H1 (cell line): Measurements from ENCODE around the gene ABHD16B. TPM values are rescaled to one million over a fixed set of nuclear protein-coding genes. Genes with fewer than 3 reads are reported as not detected.

Experiments used
- CTCF ChIA-PET: fragments of 300-600 bp; sonication (Branson Sonifier 250); formaldehyde crosslinking; loops from one replicate; lab custom pipeline; 2021; ENCODE audit not compliant: partially characterized antibody; lab: Charles Lee
- POLR2A ChIA-PET: fragments of 300-600 bp; sonication (Branson Sonifier 250); formaldehyde crosslinking; loops from one replicate; lab custom pipeline; 2021; ENCODE audit warnings: inconsistent platforms; ENCODE audit not compliant: partially characterized antibody; lab: Charles Lee
- DNase-seq, 2 experiments: peaks; one replicate each; pipeline versions ENCODE4 v3.0.0 to v3.0.0-alpha.2; 2010 to 2022; ENCODE audit warnings: low spot score in 2 of 2, low read depth in 1 of 2, mixed read lengths in 1 of 2
- FAIRE-seq: peaks from 2 replicates; lab custom pipeline; 2011; peaks lifted over from hg19 to GRCh38; lab: Jason Lieb, UNC
- H2AFZ ChIP-seq: 2 replicates; pipeline ENCODE4 v1.8.1; 2012; ENCODE audit warnings: low read length, inconsistent platforms
- H2AK5ac ChIP-seq: 2 replicates; pipeline ENCODE4 v1.6.1; 2013; ENCODE audit warnings: low read depth, low read length
- H2BK120ac ChIP-seq: replicated peaks from 2 replicates; pipeline ENCODE3; 2013; ENCODE audit warnings: low read depth, low read length, inconsistent platforms
- H2BK12ac ChIP-seq: 2 replicates; pipeline ENCODE4 v1.6.1; 2013; ENCODE audit warnings: low read depth, low read length
- H2BK15ac ChIP-seq: 2 replicates; pipeline ENCODE4 v1.6.1; 2013; ENCODE audit warnings: low read length
- H2BK20ac ChIP-seq: 2 replicates; pipeline ENCODE4 v1.6.1; 2013; ENCODE audit warnings: low read length
- H2BK5ac ChIP-seq: 2 replicates; pipeline ENCODE4 v1.6.1; 2013; ENCODE audit warnings: low read depth, low read length
- H3K14ac ChIP-seq: 2 replicates; pipeline ENCODE4 v1.6.1; 2013; ENCODE audit warnings: inconsistent platforms; ENCODE audit not compliant: insufficient read length
- H3K18ac ChIP-seq: 2 replicates; pipeline ENCODE4 v1.6.1; 2013; ENCODE audit warnings: low read length; ENCODE audit errors: extremely low read depth
- H3K23ac ChIP-seq: 2 replicates; pipeline ENCODE4 v1.6.1; 2013; ENCODE audit warnings: inconsistent platforms; ENCODE audit not compliant: insufficient read length
- H3K23me2 ChIP-seq: 2 replicates; pipeline ENCODE4 v1.6.1; 2013; ENCODE audit warnings: low read depth, low read length
- H3K27ac ChIP-seq: 2 replicates; pipeline ENCODE4 v1.6.1; 2011; ENCODE audit warnings: low read depth, low read length, inconsistent platforms
- H3K27me3 ChIP-seq, 4 experiments: replicated peaks in 1 of 4; 1 replicate in 1 of 4; 2 replicates in 3 of 4; pipeline versions ENCODE4 v1.6.1 to v1.8.1; 2011 to 2013; ENCODE audit warnings: low read length in 3 of 4, mild to moderate bottlenecking in 3 of 4, inconsistent platforms in 2 of 4, mixed read lengths in 2 of 4, moderate library complexity in 1 of 4; ENCODE audit not compliant: control insufficient read depth in 3 of 4, insufficient read depth in 3 of 4; ENCODE audit errors: extremely low read depth in 1 of 4
- H3K36me3 ChIP-seq, 4 experiments: 2 replicates each; pipeline versions ENCODE4 v1.6.1 to v1.8.1; 2011 to 2013; ENCODE audit warnings: mild to moderate bottlenecking in 4 of 4, low read length in 3 of 4, moderate library complexity in 2 of 4, control low read depth in 1 of 4, inconsistent platforms in 1 of 4; ENCODE audit not compliant: insufficient read depth in 4 of 4, control insufficient read depth in 2 of 4
- H3K4ac ChIP-seq: replicated peaks from 2 replicates; pipeline ENCODE3; 2013; ENCODE audit warnings: low read length, low read depth, mixed read lengths, inconsistent platforms; ENCODE audit not compliant: insufficient read length
- H3K4me1 ChIP-seq, 4 experiments: replicated peaks in 1 of 4; 1 replicate in 1 of 4; 2 replicates in 3 of 4; pipeline versions ENCODE4 v1.6.1 to v1.8.1; 2011 to 2013; ENCODE audit warnings: low read length in 3 of 4, inconsistent platforms in 2 of 4, mixed read lengths in 1 of 4; ENCODE audit not compliant: insufficient read depth in 4 of 4, control insufficient read depth in 3 of 4
- H3K4me2 ChIP-seq, 2 experiments: 2 replicates each; pipeline versions ENCODE4 v1.6.1 to v1.8.1; 2011 to 2013; ENCODE audit warnings: low read depth in 2 of 2, low read length in 2 of 2, control low read depth in 1 of 2, inconsistent platforms in 1 of 2, mild to moderate bottlenecking in 1 of 2; ENCODE audit not compliant: insufficient read depth in 1 of 2
- H3K4me3 ChIP-seq, 4 experiments: fragments of 200-600, 300-600 bp in 1 of 4; sonication (generic), shearing (Covaris generic), sonication (Bioruptor Twin) in 1 of 4; 2 replicates each; pipeline versions ENCODE4 v1.5.1 to v1.8.1; 2011 to 2016; ENCODE audit warnings: low read length in 4 of 4, low read depth in 3 of 4, control low read depth in 2 of 4, inconsistent platforms in 2 of 4, mild to moderate bottlenecking in 2 of 4, mixed read lengths in 1 of 4, moderate library complexity in 1 of 4; ENCODE audit not compliant: insufficient read depth in 2 of 4; ENCODE audit errors: extremely low read depth in 1 of 4
- H3K56ac ChIP-seq: replicated peaks from 2 replicates; pipeline ENCODE3; 2013; ENCODE audit warnings: low read depth, mild to moderate bottlenecking, mixed read lengths, low read length, inconsistent platforms; ENCODE audit not compliant: insufficient read length
- H3K79me1 ChIP-seq: 2 replicates; pipeline ENCODE4 v1.6.1; 2013; ENCODE audit warnings: low read depth, low read length, control low read depth
- H3K79me2 ChIP-seq, 2 experiments: 2 replicates each; pipeline versions ENCODE4 v1.6.1 to v1.8.1; 2012 to 2013; ENCODE audit warnings: low read length in 2 of 2, mild to moderate bottlenecking in 2 of 2, inconsistent platforms in 1 of 2; ENCODE audit not compliant: insufficient read depth in 2 of 2, control insufficient read depth in 1 of 2
- H3K9ac ChIP-seq, 4 experiments: replicated peaks in 1 of 4; 1 replicate in 1 of 4; 2 replicates in 3 of 4; pipeline versions ENCODE4 v1.6.1 to v1.8.1; 2011 to 2013; ENCODE audit warnings: low read depth in 3 of 4, low read length in 3 of 4, control low read depth in 2 of 4, mild to moderate bottlenecking in 2 of 4, moderate library complexity in 2 of 4, inconsistent platforms in 1 of 4; ENCODE audit errors: extremely low read depth in 1 of 4
- H3K9me3 ChIP-seq, 2 experiments: 2 replicates each; pipeline versions ENCODE4 v1.6.1 to v1.8.1; 2012 to 2013; ENCODE audit warnings: mild to moderate bottlenecking in 2 of 2, moderate library complexity in 2 of 2, control low read depth in 1 of 2, inconsistent platforms in 1 of 2, low read depth in 1 of 2, low read length in 1 of 2, mixed read lengths in 1 of 2; ENCODE audit not compliant: insufficient read depth in 2 of 2
- H4K20me1 ChIP-seq, 2 experiments: replicated peaks in 1 of 2; 2 replicates each; pipeline versions ENCODE3 to v1.8.1; 2011 to 2013; ENCODE audit warnings: inconsistent platforms in 2 of 2, low read length in 2 of 2, mild to moderate bottlenecking in 1 of 2; ENCODE audit not compliant: insufficient read depth in 2 of 2, control insufficient read depth in 1 of 2
- H4K5ac ChIP-seq: 2 replicates; pipeline ENCODE4 v1.6.1; 2013; ENCODE audit warnings: low read length, low read depth, mixed read lengths, inconsistent platforms; ENCODE audit not compliant: insufficient read length
- H4K8ac ChIP-seq: 2 replicates; pipeline ENCODE4 v1.8.0; 2013; ENCODE audit warnings: mild to moderate bottlenecking, moderate library complexity, low read length, inconsistent platforms; ENCODE audit not compliant: insufficient read depth; ENCODE audit errors: extremely low read depth
- H4K91ac ChIP-seq: replicated peaks from 2 replicates; pipeline ENCODE3; 2013; ENCODE audit warnings: low read length, mixed read lengths, inconsistent platforms; ENCODE audit not compliant: insufficient read length
- BACH1 ChIP-seq: IDR thresholded peaks from 2 replicates; pipeline ENCODE4 v1.6.1; 2012; ENCODE audit warnings: low read length, improper control_type of control experiment
- CBX5 ChIP-seq: fragments of 300-800, 300-1000 bp; sonication (generic); IDR thresholded peaks from 2 replicates; pipeline ENCODE4 v1.7.1; 2016; ENCODE audit warnings: antibody characterized with exemption, low read length, low read depth
- CHD2 ChIP-seq: IDR thresholded peaks from 2 replicates; pipeline ENCODE4 v1.6.1; 2012; ENCODE audit warnings: low read length, improper control_type of control experiment
- EZH2 ChIP-seq: fragments of 200-600 bp; sonication (generic); IDR thresholded peaks from 2 replicates; pipeline ENCODE4 v1.7.1; 2012; ENCODE audit warnings: low read depth, mild to moderate bottlenecking, moderate library complexity, low read length, inconsistent platforms; ENCODE audit not compliant: severe bottlenecking
- POLR2AphosphoS5 ChIP-seq: IDR thresholded peaks from 2 replicates; pipeline ENCODE4 v1.6.1; 2011; ENCODE audit warnings: low read depth, low read length
- RXRA ChIP-seq: IDR thresholded peaks from 2 replicates; pipeline ENCODE4 v1.6.1; 2011; ENCODE audit warnings: low read depth, mild to moderate bottlenecking, low read length, moderate library complexity; ENCODE audit not compliant: insufficient read depth
- SIX5 ChIP-seq: IDR thresholded peaks from 2 replicates; pipeline ENCODE4 v1.6.1; 2011; ENCODE audit warnings: mild to moderate bottlenecking, low read depth, low read length
- SP4 ChIP-seq: IDR thresholded peaks from 2 replicates; pipeline ENCODE4 v1.6.1; 2012; ENCODE audit warnings: low read length, inconsistent platforms
- TAF7 ChIP-seq: optimal IDR thresholded peaks from 2 replicates; pipeline ENCODE3; 2011; ENCODE audit warnings: low read depth, mild to moderate bottlenecking, inconsistent platforms, low read length, moderate library complexity, borderline replicate concordance
- USF2 ChIP-seq: IDR thresholded peaks from 2 replicates; pipeline ENCODE4 v1.6.1; 2011; ENCODE audit warnings: low read length, improper control_type of control experiment
- WGBS, 2 experiments: shearing (Covaris generic) in 1 of 2; methylation state at CpG; one replicate each; pipeline versions ENCODE4 v1.1.6 to v1.1.7; 2013 to 2015; ENCODE audit warnings: low lambda C conversion rate in 2 of 2, mixed read lengths in 2 of 2, inconsistent platforms in 1 of 2, low coverage in 1 of 2, missing lambda C conversion rate in 1 of 2; ENCODE audit not compliant: insufficient replicate concordance in 2 of 2, insufficient coverage in 1 of 2, insufficient read length in 1 of 2; ENCODE audit errors: extremely low coverage in 1 of 2, missing lambda C conversion rate in 1 of 2; 5-methylcytosine and 5-hydroxymethylcytosine counted together
- polyA plus RNA-seq, 7 experiments: library from polyadenylated mRNA; depleted of rRNA in 3 of 7; stranded (reverse) in 5 of 7; unstranded in 2 of 7; fragments of >200 nt in 5 of 7; fragments of 200-250 nt in 2 of 7; gene quantifications; 1 replicate in 5 of 7; 2 replicates in 1 of 7; 4 replicates in 1 of 7; pipeline versions ENCODE4 v1.2.1 to v1.2.3, GENCODE V29; 2011 to 2013; ENCODE audit warnings: missing spikeins in 2 of 7, mixed read lengths in 2 of 7
- total RNA-seq: library from RNA; stranded (reverse); fragmentation: NEBNext Ultra II Directional; extraction: Animal tissue kit (Norgen Biotek cat#: 25700); gene quantifications from 2 replicates; pipeline ENCODE4 v1.2.1, GENCODE V29; 2021

Gene ABHD16B
- total and polyA plus RNA-seq, 2 of the 8 experiments (the other 6 are each of a cell fraction or from before 2014, with no cell fraction given): not detected

GRCh38 chr20:63839620-63840019 is 21.7 kb upstream of the ABHD16B start:
- no peak overlapping the region for H3K4me3 ChIP-seq
- no peak overlapping the region for H4K8ac ChIP-seq
- H3K4me1 ChIP-seq: peaks cover 0 to 23% (median 9%) of the 10 kb centered on the region in 4 experiments; a peak in 6 of 7 replicates
- no peak overlapping the region for H2AFZ ChIP-seq
- no peak for DNase-seq
- H3K27ac ChIP-seq: no peak overlapping the region
- no peak overlapping the region for H3K56ac ChIP-seq
- no peak overlapping the region; the same call in 1 of the 2 replicates for H2BK5ac ChIP-seq
- H4K5ac ChIP-seq: no peak overlapping the region
- peak overlapping the region; percentile 71; the same call in 1 of the 2 replicates for H2AK5ac ChIP-seq
- H3K4ac ChIP-seq: no peak overlapping the region
- H3K23me2 ChIP-seq: no peaks in the 10 kb centered on the region; the same call in 1 of the 2 replicates
- H4K20me1 ChIP-seq: peaks cover 0 to 1% of the 10 kb centered on the region in 2 experiments
- peak overlapping the region; percentile 11; the same call in 1 of the 2 replicates for H2BK12ac ChIP-seq
- no peak overlapping the region for H2BK20ac ChIP-seq
- no peak overlapping the region for H2BK15ac ChIP-seq
- ChIA-PET POLR2A (interaction anchor here (0.7 to 1.6 kb wide), 2 partner anchors 26 to 64 kb away, joined by 3 to 6 read pairs; partner anchors contain the start of gene TPD52L2), CTCF (interaction anchor here (0.6 to 0.8 kb wide), 2 partner anchors 54 to 88 kb away, joined by 3 to 5 read pairs; no protein-coding TSS in a partner anchor)
- H3K4me2 ChIP-seq: no peak overlapping the region
- TF ChIP-seq CHD2 (no peak), BACH1 (no peak), SIX5 (no peak), SP4 (no peak), CBX5 (no peak), USF2 (no peak), EZH2 (no peak), POLR2AphosphoS5 (no peak), TAF7 (no peak), RXRA (no peak)
- H3K9me3 ChIP-seq: no peaks in the 10 kb centered on the region
- no peak overlapping the region for H4K91ac ChIP-seq
- no peak overlapping the region; the same call in 1 of the 2 replicates for H3K18ac ChIP-seq
- FAIRE-seq: no peak
- WGBS, 2 experiments: 91% methylated on average over 13 of the region's 13 CpGs; no CpG with 5 or more reads in 1 of the 2 experiments
- H3K9ac ChIP-seq: no peak overlapping the region; a peak in 1 of 7 replicates
- no peaks in the 10 kb centered on the region for H3K79me1 ChIP-seq
- H3K36me3 ChIP-seq: no peaks in the 10 kb centered on the region
- H3K27me3 ChIP-seq: no peaks in the 10 kb centered on the region; a peak in 1 of 7 replicates
- H2BK120ac ChIP-seq: no peak overlapping the region
- H3K14ac ChIP-seq: no peak overlapping the region
- H3K23ac ChIP-seq: no peak overlapping the region
- no peaks in the 10 kb centered on the region for H3K79me2 ChIP-seq
